Measurements from ENCODE around the gene PELI3.

The PELI3 gene

DNA sequence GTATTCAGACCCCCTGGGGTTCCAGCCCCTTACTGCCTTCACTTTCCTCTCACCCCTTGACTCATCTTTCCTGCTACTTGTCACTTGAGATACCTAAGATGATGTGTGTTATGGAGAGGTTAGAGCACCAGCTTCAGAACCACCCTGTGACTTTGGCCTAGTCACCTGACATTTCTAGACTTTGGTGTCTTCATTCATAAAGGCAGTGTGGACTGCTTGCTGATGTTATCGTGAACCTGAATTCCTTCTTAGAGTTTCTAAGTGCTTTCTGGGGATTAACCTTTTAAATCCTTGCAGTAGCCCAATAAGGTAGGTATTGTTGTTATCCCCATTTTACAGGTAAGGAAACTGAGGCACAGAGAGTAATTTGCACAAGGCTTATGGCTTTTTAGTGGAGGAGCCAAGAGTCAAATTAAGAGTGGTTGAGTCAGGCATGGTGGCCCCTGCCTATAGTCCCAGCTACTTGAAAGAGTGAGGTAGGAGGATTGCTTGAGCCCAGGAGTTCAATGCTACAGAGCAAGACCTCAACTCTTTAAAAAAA lies 38.6 kb downstream of the PELI3 start:
- DNase-seq (ENCODE audit: low read depth) = no peak

DNA sequence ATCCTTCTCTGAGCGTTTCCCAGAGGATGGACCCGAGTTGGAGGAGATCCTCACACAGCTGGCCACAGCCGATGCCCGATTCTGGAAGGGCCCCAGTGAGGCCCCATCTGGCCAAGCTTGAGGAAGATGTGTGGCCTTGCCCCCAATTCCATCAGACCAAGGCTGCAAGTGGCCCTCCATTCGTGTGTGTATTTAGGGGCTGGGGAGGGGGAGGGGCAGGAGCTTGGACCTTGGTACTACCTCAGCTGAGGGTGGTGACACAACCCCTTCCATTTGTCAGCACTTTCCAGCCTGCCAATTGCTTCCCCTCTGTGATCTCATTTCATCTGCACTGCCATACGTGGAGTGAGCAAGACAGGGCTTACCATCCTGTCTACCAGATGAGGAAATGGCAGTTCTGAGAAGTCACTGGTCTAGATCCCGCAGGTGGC lies 42.4 kb downstream of the PELI3 start:
- no peak for DNase-seq (ENCODE audit: low read depth)

DNA sequence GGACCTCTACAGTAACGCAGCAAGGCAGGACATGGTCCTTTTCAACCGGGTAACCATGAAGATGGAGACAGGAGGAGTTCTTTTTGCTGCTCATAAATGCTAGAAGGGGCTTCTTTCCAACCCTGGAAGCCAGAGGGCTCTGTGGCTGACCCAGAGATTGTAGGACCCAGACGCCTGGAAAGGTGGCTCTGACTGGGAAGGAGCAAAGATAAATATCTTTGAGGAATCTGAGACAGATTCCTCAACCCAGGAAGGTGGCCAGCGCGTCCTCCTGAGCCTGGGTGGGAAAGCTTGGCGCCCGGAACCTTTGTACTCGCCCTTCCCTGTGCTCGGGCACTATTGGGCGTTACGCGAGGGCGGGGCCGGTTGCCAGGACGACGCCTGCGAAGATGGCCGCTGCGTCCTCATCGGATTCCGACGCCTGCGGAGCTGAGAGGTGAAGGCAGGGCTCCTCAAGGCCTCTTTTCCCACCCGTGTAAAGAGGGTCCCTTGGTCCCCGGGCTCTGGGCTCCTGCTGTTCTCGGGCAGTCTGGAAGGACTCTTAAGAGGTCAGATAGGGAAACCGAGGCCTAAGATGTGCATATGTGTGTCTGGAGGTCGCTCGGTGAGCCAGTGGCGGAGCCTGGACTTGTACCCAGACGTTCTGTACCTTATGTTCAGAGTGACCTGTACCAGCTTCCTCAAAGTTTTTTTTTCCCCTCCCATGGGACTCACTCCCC lies 43.7 kb downstream of the PELI3 start, which contains the start of gene BBS1:
BBS1 (plus strand) TSS at position 365 of the 719 bp plus-strand sequence; CDS start at position 390, 25 bp downstream.
- peak; percentile 38 for DNase-seq (ENCODE audit: low read depth)

DNA sequence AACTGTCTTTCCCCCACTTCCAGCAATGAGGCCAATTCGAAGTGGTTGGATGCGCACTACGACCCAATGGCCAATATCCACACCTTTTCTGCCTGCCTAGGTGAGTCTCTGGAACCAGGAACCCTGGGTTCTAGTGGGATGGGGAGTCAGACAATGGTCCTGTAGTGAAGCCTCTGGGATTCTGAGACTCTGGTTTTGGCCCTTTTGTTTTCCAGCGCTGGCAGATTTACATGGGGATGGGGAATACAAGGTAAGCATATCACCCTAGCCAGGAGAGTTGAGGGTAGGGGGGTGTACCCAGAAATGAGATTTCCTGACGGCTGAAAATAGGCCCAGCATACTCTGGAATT lies 44.3 kb downstream of the PELI3 start:
- no peak for DNase-seq (ENCODE audit: low read depth)

DNA sequence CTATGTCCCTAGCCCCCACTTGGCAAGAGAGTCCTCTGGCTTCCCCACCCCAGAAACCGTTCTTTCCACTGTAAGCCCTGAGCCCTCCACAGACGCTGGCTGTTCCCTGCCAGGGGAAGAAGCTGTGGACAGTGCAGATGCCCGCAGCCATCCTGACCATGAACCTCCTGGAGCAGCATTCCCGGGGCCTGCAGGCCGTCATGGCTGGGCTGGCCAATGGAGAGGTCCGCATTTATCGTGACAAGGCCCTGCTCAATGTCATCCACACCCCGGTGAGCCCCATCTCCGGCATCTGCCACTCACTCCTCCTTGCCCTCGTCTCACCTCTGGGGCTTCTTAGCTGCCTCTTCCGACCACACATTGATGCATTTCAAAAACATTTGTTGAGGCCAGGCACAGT lies 56.9 kb downstream of the PELI3 start:
- no peak for DNase-seq (ENCODE audit: low read depth)

DNA sequence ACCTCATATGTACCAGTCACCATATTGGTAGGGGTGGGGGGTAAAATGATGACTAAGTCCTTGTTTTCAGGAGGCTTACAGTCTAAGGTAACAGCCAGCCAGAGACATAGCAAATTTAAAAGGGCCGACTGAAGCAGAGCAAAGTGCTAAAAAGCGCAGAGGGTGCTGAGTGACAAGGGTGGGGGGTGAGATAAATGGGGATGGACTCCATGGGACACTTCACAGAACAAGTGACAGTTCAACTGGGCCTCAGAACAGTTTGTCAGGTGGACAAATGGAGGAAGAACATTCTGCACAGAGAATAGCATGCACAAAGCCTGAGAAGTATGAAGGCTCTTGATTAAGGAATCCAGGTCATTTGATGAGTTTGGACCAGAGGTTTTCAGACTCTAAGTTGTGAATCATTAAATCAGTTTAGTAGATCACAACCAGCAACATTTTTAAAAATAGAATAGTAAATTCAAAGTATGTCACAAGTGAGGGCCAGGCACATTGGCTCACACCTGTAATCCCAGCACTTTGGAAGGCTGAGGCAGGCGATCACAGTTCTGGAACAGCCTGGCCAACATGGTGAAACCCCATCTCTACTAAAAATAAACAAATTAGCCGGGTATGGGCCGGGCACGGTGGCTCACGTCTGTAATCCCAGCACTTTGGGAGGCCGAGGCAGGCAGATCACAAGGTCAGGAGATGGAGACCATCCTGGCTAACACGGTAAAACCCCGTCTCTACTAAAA lies 57.8 kb downstream of the PELI3 start:
- DNase-seq (ENCODE audit: low read depth) = no peak

Measured in GM04503 (cell line).